AG04450 (cell line): Measurements from ENCODE around the gene NMNAT3. TPM values are rescaled to one million over a fixed set of nuclear protein-coding genes. Genes with fewer than 3 reads are reported as not detected.

Experiments
- CTCF ChIA-PET: fragments of 300-600, 350-600 bp; formaldehyde crosslinking; extraction: SDS; loops from one replicate; lab custom pipeline; 2022; ENCODE audit warnings: antibody characterized with exemption, inconsistent platforms; lab: Charles Lee
- POLR2A ChIA-PET: fragments of 350-600 bp; formaldehyde crosslinking; extraction: SDS; loops from one replicate; lab custom pipeline; 2021; ENCODE audit warnings: antibody characterized with exemption, inconsistent platforms; lab: Yijun Ruan, JAX
- DNase-seq: peaks from one replicate; pipeline ENCODE4 v3.0.0-alpha.2; 2011; ENCODE audit warnings: low read depth, low spot score
- H3K27ac ChIP-seq: one replicate; pipeline ENCODE4 v1.5.1; 2012; ENCODE audit warnings: low read depth, low read length, control low read depth
- H3K27me3 ChIP-seq: one replicate; pipeline ENCODE4 v1.6.0; 2012; ENCODE audit warnings: low read length; ENCODE audit not compliant: control insufficient read depth, insufficient read depth
- H3K4me3 ChIP-seq: 2 replicates; pipeline ENCODE4 v1.5.1; 2011; ENCODE audit warnings: mild to moderate bottlenecking, low read depth, low read length, control low read depth
- H3K9me3 ChIP-seq: 2 replicates; pipeline ENCODE4 v1.5.1; 2012; ENCODE audit warnings: low read length; ENCODE audit not compliant: control insufficient read depth, insufficient read depth
- CTCF ChIP-seq: IDR thresholded peaks from 2 replicates; pipeline ENCODE4 v1.5.1; 2011; ENCODE audit warnings: low read depth, low read length, control low read depth, inconsistent platforms
- polyA plus RNA-seq: library from polyadenylated mRNA; depleted of rRNA; stranded (reverse); fragments of >200 nt; gene quantifications from 2 replicates; pipeline ENCODE4 v1.2.3, GENCODE V29; 2011

Gene NMNAT3
- polyA plus RNA-seq, 1 experiment = 0.22 TPM

- H3K27ac ChIP-seq = no peak overlapping the region
- no peak for DNase-seq
- ChIA-PET POLR2A (no interaction called here), CTCF (interaction anchor here (1.1 kb wide), 1 partner anchor 228 kb away, joined by 3 read pairs; no protein-coding TSS in a partner anchor)
- no peak overlapping the region for H3K4me3 ChIP-seq
- H3K9me3 ChIP-seq = no peaks in the 10 kb centered on the region
- no peaks in the 10 kb centered on the region for H3K27me3 ChIP-seq
- no peak for TF ChIP-seq CTCF
Measured at GRCh38 chr3:139654637-139655365, 23.0 kb downstream of the NMNAT3 start.

GRCh38 chr3:139653582-139653981 is 24.2 kb downstream of the NMNAT3 start:
- ChIA-PET POLR2A (no interaction called here), CTCF (interaction anchor here (1.1 kb wide), 1 partner anchor 227 kb away, joined by 3 read pairs; no protein-coding TSS in a partner anchor)
- TF ChIP-seq CTCF = no peak

GRCh38 chr3:139652561-139652960 is 25.2 kb downstream of the NMNAT3 start:
- no peak for DNase-seq
- POLR2A ChIA-PET = no interaction called here
- Histone ChIP-seq H3K9me3 (no peaks in the 10 kb centered on the region), H3K4me3 (no peak overlapping the region), H3K27ac (no peak overlapping the region), H3K27me3 (no peaks in the 10 kb centered on the region)
- TF ChIP-seq CTCF = no peak
- CTCF ChIA-PET = no interaction called here

More at GRCh38 chr3:139653582-139653981, 24.2 kb downstream of the NMNAT3 start:
- H3K27me3 ChIP-seq = no peaks in the 10 kb centered on the region
- H3K27ac ChIP-seq = no peak overlapping the region
- H3K4me3 ChIP-seq = no peak overlapping the region
- no peak for DNase-seq
- no peaks in the 10 kb centered on the region for H3K9me3 ChIP-seq

GRCh38 chr3:139647866-139648435 is 29.8 kb downstream of the NMNAT3 start:
- ChIA-PET POLR2A (no interaction called here), CTCF (no interaction called here)
- H3K27ac ChIP-seq = no peak overlapping the region
- TF ChIP-seq CTCF = no peak
- no peak overlapping the region for H3K4me3 ChIP-seq
- no peaks in the 10 kb centered on the region for H3K9me3 ChIP-seq
- H3K27me3 ChIP-seq = no peaks in the 10 kb centered on the region
- DNase-seq = no peak

- TF ChIP-seq CTCF = no peak
- Histone ChIP-seq H3K9me3 (no peaks in the 10 kb centered on the region), H3K27me3 (no peaks in the 10 kb centered on the region), H3K27ac (no peak overlapping the region), H3K4me3 (no peak overlapping the region)
- CTCF ChIA-PET = no interaction called here
- POLR2A ChIA-PET = no interaction called here
- no peak for DNase-seq
Measured at GRCh38 chr3:139646512-139646911, 31.3 kb downstream of the NMNAT3 start.
